GM12872 (cell line): Measurements from ENCODE around the gene BCL2.

ENCODE experiments used
- CTCF ChIP-seq: IDR thresholded peaks from 3 replicates; pipeline ENCODE4 v1.5.1; 2011; ENCODE audit warnings: low read depth, mild to moderate bottlenecking, low read length, moderate library complexity; ENCODE audit not compliant: insufficient read depth

The BCL2 gene

GRCh38 chr18:63302636-63303405, 16.7 kb downstream of the BCL2 start:
- 0 out of 3 replicates have a peak, but pooled peaks have one; percentile 7 for TF ChIP-seq CTCF

DNA sequence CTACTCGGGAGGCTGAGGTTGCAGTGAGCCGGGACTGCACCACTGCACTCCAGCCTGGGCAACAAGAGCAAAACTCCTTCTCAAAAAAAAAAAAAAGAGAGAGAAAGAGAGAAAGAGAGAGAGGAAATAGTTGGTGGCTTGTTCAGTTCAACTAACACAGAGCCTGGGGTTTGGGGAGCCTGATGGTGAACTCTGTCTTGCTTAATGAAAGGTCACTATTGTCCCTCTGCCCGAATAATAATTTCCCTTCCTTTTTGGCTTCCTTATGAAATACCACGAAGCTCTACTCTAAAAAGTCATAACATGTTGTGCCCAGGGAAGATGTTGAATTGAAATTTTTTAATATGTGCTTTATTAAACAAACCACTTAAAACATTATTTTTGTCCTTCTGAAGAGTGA, 17.3 kb downstream of the BCL2 start:
- no peak for TF ChIP-seq CTCF

- no peak for TF ChIP-seq CTCF
Measured at GRCh38 chr18:63301434-63301833, 18.1 kb downstream of the BCL2 start.

- TF ChIP-seq CTCF: no peak
Measured at GRCh38 chr18:63299837-63300745, 19.5 kb downstream of the BCL2 start.

DNA sequence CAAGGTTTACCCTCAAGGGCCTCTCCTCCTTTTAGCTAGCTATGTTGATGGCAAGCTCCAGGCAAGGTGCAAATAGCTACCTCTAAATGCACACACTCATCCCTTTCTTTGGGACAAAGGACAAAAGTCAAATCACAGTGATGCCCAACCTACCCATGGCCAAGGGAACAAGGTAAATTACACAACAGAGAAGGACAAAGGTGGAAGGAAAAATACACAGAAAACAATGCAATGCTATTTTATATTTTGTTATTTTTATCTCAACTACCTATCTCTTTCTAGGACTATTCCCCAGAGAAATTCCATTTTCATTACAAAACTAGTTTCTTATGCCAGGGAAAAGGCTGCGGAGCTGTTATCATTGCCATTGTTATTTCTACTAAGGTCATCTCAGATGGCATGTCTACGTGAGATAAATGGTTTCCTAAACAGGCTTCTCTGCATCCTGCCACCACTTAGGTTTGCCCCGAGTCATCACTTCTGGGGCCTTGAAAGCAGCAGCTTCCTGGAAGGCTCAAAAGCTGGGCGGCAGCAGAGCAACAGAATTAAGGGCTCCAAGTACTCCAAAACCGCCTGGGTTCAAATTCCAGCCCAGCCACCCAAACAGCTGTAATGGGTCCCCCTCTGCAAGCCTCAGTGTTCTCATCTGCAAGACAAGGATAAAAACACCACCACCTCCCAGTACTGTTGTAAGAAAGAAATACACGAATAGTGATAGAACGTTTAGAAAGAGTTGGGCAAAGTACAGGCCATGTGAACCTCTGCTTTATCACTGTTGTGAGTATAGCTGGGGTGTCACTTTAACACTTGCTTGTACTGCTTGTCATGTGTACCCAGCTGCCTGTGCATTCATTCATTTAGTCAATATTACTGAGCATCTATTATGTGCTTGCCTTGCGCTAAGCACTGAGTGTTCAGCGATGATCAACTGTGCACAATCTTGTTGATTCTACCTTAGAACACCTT, 20.9 kb downstream of the BCL2 start:
- no peak for TF ChIP-seq CTCF

DNA sequence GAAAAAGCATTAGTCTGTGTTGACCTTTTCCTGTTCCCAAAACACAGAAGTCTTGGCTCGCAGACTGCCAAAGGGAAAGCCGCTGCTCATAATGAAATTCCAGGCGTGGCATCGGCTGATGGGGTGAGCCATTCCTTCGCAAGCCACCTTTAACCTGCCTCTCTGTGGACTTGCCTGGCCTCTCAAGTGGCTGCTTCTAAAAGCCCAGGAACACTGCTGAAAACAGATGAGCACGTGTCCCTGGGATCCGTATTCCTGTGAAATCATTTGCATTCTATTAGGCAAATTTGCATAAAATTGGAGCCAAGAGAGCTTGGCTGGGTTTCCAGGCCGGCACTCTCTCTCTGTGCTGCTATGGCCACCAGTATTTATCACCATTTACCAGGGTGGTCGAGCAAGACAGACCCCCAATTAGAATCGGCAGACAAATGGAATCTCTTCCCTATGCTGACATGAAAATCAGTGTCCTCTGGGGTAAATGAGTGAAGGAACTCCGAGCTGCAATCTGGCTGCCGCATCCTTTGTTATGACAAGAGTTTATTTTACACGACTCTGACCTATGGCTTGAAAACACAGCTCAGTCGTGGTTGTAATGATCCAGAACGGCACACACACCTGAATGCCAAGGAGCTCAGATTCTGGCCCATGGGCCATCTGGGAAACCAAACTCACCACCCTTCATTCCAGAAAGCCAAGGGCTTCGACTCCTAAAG, 21.7 kb downstream of the BCL2 start:
- no peak for TF ChIP-seq CTCF
